WERI-Rb-1 (cell line): ENCODE results near the gene HNRNPU.
A peak's percentile ranks its signal among the peaks of the same experiment; 100 is the strongest.

ENCODE experiments used
- DNase-seq: peaks from one replicate; pipeline ENCODE4 v3.0.0-alpha.2; 2020
- H3K27ac ChIP-seq: fragments of 250-450 bp; sonication (Bioruptor Pico); 2 replicates; pipeline ENCODE4 v1.5.1; 2020; ENCODE audit warnings: mild to moderate bottlenecking, moderate library complexity
- H3K27me3 ChIP-seq: fragments of 250-450 bp; sonication (Bioruptor Pico); 2 replicates; pipeline ENCODE4 v1.5.1; 2021; ENCODE audit warnings: mild to moderate bottlenecking, low read depth, moderate library complexity; ENCODE audit not compliant: insufficient read depth, severe bottlenecking
- H3K36me3 ChIP-seq: fragments of 250-450 bp; sonication (Bioruptor Pico); 2 replicates; pipeline ENCODE4 v1.5.1; 2020; ENCODE audit warnings: mild to moderate bottlenecking, moderate library complexity
- H3K4me3 ChIP-seq: 2 replicates; pipeline ENCODE4 v1.5.1; 2011; ENCODE audit warnings: low read depth, mild to moderate bottlenecking, control low read depth, low read length
- H3K9me3 ChIP-seq: fragments of 250-450 bp; sonication (Bioruptor Pico); 2 replicates; pipeline ENCODE4 v1.5.1; 2021; ENCODE audit warnings: mild to moderate bottlenecking, moderate library complexity; ENCODE audit not compliant: severe bottlenecking
- TF ChIP-seq, protein P1 (sequence below): IDR thresholded peaks from 2 replicates; pipeline ENCODE4 v1.5.1; 2011; ENCODE audit warnings: low read depth, mild to moderate bottlenecking, control low read depth, inconsistent platforms, low read length

Gene HNRNPU

DNA sequence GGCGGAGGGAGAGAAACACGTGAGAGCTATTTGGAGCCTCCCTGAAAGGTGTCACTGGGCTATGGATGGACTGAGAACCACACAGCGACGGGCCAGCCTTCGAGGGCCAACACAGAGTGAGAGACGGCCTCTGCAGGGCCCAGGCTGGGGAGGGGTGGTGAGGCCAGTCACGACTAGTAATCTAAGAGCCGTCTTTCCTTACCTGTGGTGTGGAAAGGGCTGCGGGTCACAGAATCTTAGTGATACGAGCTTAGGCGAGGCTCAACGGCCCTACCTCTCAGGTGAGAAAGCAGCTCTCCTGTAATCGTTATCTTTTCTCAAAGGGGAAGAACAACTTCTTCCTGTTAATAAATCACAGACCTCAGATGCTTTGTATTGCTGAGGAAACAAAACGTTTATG, 62.3 kb downstream of the HNRNPU start:
- no peak for DNase-seq
- Histone ChIP-seq H3K27me3 (no peaks in the 10 kb centered on the region), H3K27ac (no peak overlapping the region), H3K36me3 (no peaks in the 10 kb centered on the region), H3K4me3 (no peak overlapping the region), H3K9me3 (no peaks in the 10 kb centered on the region)
- TF ChIP-seq, protein P1, sequence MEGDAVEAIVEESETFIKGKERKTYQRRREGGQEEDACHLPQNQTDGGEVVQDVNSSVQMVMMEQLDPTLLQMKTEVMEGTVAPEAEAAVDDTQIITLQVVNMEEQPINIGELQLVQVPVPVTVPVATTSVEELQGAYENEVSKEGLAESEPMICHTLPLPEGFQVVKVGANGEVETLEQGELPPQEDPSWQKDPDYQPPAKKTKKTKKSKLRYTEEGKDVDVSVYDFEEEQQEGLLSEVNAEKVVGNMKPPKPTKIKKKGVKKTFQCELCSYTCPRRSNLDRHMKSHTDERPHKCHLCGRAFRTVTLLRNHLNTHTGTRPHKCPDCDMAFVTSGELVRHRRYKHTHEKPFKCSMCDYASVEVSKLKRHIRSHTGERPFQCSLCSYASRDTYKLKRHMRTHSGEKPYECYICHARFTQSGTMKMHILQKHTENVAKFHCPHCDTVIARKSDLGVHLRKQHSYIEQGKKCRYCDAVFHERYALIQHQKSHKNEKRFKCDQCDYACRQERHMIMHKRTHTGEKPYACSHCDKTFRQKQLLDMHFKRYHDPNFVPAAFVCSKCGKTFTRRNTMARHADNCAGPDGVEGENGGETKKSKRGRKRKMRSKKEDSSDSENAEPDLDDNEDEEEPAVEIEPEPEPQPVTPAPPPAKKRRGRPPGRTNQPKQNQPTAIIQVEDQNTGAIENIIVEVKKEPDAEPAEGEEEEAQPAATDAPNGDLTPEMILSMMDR: no peak

DNA sequence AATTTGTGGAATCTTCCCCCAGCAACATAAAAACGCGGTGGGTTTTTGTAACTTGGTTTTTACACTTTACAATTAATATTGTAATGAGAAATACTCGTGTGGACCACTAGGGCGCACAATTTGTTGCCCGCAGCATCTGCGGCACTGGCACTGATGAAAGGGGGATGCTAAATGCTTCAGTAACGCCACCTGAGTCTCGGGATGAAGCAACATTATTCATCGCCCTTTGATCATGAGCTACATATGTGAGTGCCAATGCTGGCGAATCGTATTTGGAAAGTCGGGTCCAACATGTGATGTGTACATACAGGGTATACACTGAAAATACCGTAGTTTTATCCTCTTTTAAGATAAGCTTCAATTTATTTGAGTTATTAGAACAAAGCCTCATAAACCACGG, 63.1 kb downstream of the HNRNPU start:
- TF ChIP-seq, protein P1: peak; percentile 57
- H3K9me3 ChIP-seq: no peaks in the 10 kb centered on the region
- DNase-seq: peak; percentile 44
- H3K36me3 ChIP-seq: no peaks in the 10 kb centered on the region
- H3K4me3 ChIP-seq: no peak overlapping the region
- H3K27me3 ChIP-seq: no peaks in the 10 kb centered on the region
- no peak overlapping the region for H3K27ac ChIP-seq

GRCh38 chr1:244800821-244801220, 63.5 kb downstream of the HNRNPU start:
- Histone ChIP-seq H3K36me3 (no peaks in the 10 kb centered on the region), H3K27me3 (no peaks in the 10 kb centered on the region), H3K9me3 (no peaks in the 10 kb centered on the region), H3K4me3 (no peak overlapping the region), H3K27ac (no peak overlapping the region)
- no peak for DNase-seq
- TF ChIP-seq, protein P1: no peak
